Endothelial cell of hepatic sinusoid (primary cell): ENCODE measurements around the gene PPP2R2C.

Source experiments
- in situ Hi-C: cut with HindIII; loops from 2 replicates; pipeline ENCODE4 v1.10.0; 2017; ENCODE audit warnings: low sequenced_read_pairs

The PPP2R2C gene

GRCh38 chr4:6494431-6495295 lies 22.2 kb upstream of the PPP2R2C start:
- in situ Hi-C loops, result no loop called here

GRCh38 chr4:6493658-6494304 lies 21.4 kb upstream of the PPP2R2C start:
- in situ Hi-C loops, result no loop called here

GRCh38 chr4:6492861-6493657 lies 20.6 kb upstream of the PPP2R2C start:
- in situ Hi-C loops, result no loop called here

GRCh38 chr4:6492027-6492590 lies 19.7 kb upstream of the PPP2R2C start:
- in situ Hi-C loops, result no loop called here

GRCh38 chr4:6491235-6491634 lies 18.8 kb upstream of the PPP2R2C start:
- in situ Hi-C loops, result no loop called here

- in situ Hi-C loops, result no loop called here
These were observed 17.5 kb upstream of the PPP2R2C start for GRCh38 chr4:6489927-6490326.

GRCh38 chr4:6487466-6487865 lies 15.1 kb upstream of the PPP2R2C start:
- in situ Hi-C loops, result no loop called here

GRCh38 chr4:6480534-6481088 lies 8.2 kb upstream of the PPP2R2C start:
- in situ Hi-C loops, result no loop called here

GRCh38 chr4:6478546-6479220 lies 6.3 kb upstream of the PPP2R2C start:
- in situ Hi-C loops, result no loop called here

GRCh38 chr4:6476893-6477292 lies 4.5 kb upstream of the PPP2R2C start:
- in situ Hi-C loops, result no loop called here

GRCh38 chr4:6475492-6476020 lies 3.1 kb upstream of the PPP2R2C start:
- in situ Hi-C loops, result no loop called here

GRCh38 chr4:6474705-6475457 lies 2.5 kb upstream of the PPP2R2C start:
- in situ Hi-C loops, result no loop called here

GRCh38 chr4:6474053-6474568 lies 1.7 kb upstream of the PPP2R2C start:
- in situ Hi-C loops, result no loop called here

GRCh38 chr4:6473264-6474052 lies 1.0 kb upstream of the PPP2R2C start:
- in situ Hi-C loops, result no loop called here

GRCh38 chr4:6472008-6472386 lies 417 bp downstream of the PPP2R2C start:
- in situ Hi-C loops, result no loop called here

GRCh38 chr4:6471307-6472007 lies 957 bp downstream of the PPP2R2C start:
- in situ Hi-C loops, result no loop called here

- in situ Hi-C loops, result no loop called here
These were observed 1.7 kb downstream of the PPP2R2C start for GRCh38 chr4:6470502-6471306.
